ENCODE measurements around the gene ADAMTS2.

Gene ADAMTS2

GRCh38 chr5:179348011-179348530 is 2.8 kb upstream of the ADAMTS2 start:
- Mint-ChIP-seq H3K36me3 (ENCODE audit: low read depth) (no peaks in the 10 kb centered on the region), H3K9me3 (no peaks in the 10 kb centered on the region), H3K27ac (no peak overlapping the region), H3K4me1 (peaks cover 12% of the 10 kb centered on the region), H3K4me3 (no peak overlapping the region), H3K27me3 (ENCODE audit: low read depth, poor library complexity) (peaks cover 78% of the 10 kb centered on the region)
- no peak for TF ChIP-seq CTCF (IDR thresholded peaks at IDR 0.05)
- DNase-seq: no peak

GRCh38 chr5:179347581-179347980 is 2.3 kb upstream of the ADAMTS2 start:
- H3K9me3 Mint-ChIP-seq: no peaks in the 10 kb centered on the region
- peaks cover 17% of the 10 kb centered on the region for H3K4me1 Mint-ChIP-seq
- no peaks in the 10 kb centered on the region for H3K36me3 Mint-ChIP-seq (ENCODE audit: low read depth)
- no peak overlapping the region for H3K27ac Mint-ChIP-seq
- DNase-seq: no peak
- H3K4me3 Mint-ChIP-seq: no peak overlapping the region
- no peak for TF ChIP-seq CTCF (IDR thresholded peaks at IDR 0.05)
- peaks cover 79% of the 10 kb centered on the region for H3K27me3 Mint-ChIP-seq (ENCODE audit: low read depth, poor library complexity)

- no peaks in the 10 kb centered on the region for H3K9me3 Mint-ChIP-seq
- H3K36me3 Mint-ChIP-seq (ENCODE audit: low read depth): peaks cover 4% of the 10 kb centered on the region
- H3K27me3 Mint-ChIP-seq (ENCODE audit: low read depth, poor library complexity): peaks cover 85% of the 10 kb centered on the region
- peaks cover 24% of the 10 kb centered on the region for H3K4me1 Mint-ChIP-seq
- no peak for DNase-seq
- no peak for TF ChIP-seq CTCF (IDR thresholded peaks at IDR 0.05)
- peak overlapping the region; percentile 76 for H3K4me3 Mint-ChIP-seq
- no peak overlapping the region for H3K27ac Mint-ChIP-seq
Observed at GRCh38 chr5:179346875-179347274, 1.6 kb upstream of the ADAMTS2 start.

- H3K4me3 Mint-ChIP-seq: peak overlapping the region; percentile 76
- H3K27ac Mint-ChIP-seq: no peak overlapping the region
- DNase-seq: no peak
- no peak for TF ChIP-seq CTCF (IDR thresholded peaks at IDR 0.05)
- no peaks in the 10 kb centered on the region for H3K9me3 Mint-ChIP-seq
- peaks cover 25% of the 10 kb centered on the region for H3K4me1 Mint-ChIP-seq
- H3K27me3 Mint-ChIP-seq (ENCODE audit: low read depth, poor library complexity): peaks cover 84% of the 10 kb centered on the region
- peaks cover 7% of the 10 kb centered on the region for H3K36me3 Mint-ChIP-seq (ENCODE audit: low read depth)
Observed at GRCh38 chr5:179346401-179346800, 1.1 kb upstream of the ADAMTS2 start.

- H3K27me3 Mint-ChIP-seq (ENCODE audit: low read depth, poor library complexity): peaks cover 85% of the 10 kb centered on the region
Observed at GRCh38 chr5:179345183-179345432, 153 bp downstream of the ADAMTS2 start.

More at GRCh38 chr5:179345183-179345432, 153 bp downstream of the ADAMTS2 start:
- no peaks in the 10 kb centered on the region for H3K9me3 Mint-ChIP-seq
- peaks cover 7% of the 10 kb centered on the region for H3K36me3 Mint-ChIP-seq (ENCODE audit: low read depth)
- no peak overlapping the region for H3K4me3 Mint-ChIP-seq
- no peak for TF ChIP-seq CTCF (IDR thresholded peaks at IDR 0.05)
- DNase-seq: no peak
- no peak overlapping the region for H3K27ac Mint-ChIP-seq
- H3K4me1 Mint-ChIP-seq: peaks cover 30% of the 10 kb centered on the region
